NCI-H146 treated with DMSO at 0.1 percent for 48 hours (cell line): ENCODE results near the gene MPST.

Experiments
- DNase-seq: peaks from one replicate; lab custom pipeline; 2025; ENCODE audit not compliant: unreplicated experiment; lab: John Stamatoyannopoulos, UW

The MPST gene

DNA sequence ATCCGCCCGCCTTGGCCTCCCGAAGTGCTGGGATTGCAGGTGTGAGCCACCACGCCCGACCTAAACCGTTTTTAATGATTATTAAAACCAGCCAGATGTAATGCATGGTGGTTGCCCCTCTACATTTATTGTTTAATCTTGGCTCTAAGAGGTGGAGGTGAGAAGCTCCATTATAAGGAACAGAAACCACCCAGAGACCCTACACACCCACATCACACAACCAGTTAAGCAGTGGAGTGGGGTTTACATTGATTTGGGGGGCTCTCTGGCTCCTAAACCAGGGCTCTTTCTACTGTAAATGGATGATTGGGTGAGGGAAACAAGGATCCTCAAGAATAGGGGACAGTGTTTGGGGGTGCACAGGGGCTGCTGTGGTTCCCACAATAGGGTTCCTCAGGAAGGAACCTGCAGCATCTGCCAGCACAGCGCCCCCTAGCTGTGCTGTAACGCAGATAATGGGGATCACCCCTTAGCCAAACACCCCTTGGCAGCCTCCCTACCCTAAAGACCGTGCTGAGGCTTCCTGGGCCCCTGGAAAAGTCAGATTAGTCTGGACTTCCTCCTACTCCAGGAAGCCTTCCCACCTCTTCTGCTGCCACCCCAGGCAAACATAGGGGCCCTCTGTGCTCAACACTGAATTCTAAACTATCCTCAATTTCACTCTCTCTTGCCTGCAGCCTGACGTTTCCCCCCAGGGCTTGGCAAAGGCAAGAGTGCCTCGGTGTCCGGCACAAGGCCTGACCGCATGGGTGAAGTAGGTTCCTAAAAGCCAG lies 2.4 kb downstream of the MPST start:
- no peak for DNase-seq

DNA sequence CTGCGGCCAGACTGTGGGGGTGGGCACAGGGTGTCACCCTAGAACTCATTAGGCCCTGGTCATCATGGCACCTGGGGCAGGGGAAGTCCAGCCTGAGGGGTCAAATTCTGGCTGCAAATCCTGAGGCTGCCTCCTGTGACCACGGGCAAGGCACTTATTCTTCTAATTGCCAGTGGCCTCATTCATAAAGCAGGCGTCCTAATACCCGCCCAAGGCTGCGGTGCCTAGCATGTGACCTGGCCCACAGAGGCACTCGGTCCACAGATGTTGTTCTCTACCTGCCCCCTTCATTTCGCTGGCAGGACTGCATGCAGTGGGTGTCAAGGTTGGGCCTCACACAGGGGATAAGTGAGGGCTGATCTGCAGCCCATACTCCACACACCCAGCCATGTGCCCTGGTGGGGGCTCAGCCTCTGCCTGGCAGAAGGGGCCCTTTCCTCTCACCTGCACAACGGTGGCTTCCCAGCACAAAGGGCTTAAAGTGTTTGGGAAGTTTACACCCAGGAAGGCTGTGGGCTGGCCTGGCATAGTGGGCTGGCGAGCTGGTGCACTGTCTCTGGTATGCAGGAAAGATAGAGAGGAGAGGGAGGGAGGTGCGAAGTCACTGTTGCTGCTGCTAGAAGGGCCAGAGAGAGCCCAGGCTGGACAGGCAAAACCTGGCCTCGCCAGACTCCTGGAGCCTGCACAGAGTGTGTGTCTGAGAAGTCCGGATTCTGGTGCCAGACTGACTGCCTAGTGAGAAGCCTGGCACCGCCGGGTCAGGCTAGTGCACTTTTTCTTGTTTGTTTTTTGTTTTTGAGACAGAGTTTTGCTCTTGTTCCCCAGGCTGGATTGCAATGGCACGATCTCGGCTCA lies 3.2 kb downstream of the MPST start:
- DNase-seq = no peak

DNA sequence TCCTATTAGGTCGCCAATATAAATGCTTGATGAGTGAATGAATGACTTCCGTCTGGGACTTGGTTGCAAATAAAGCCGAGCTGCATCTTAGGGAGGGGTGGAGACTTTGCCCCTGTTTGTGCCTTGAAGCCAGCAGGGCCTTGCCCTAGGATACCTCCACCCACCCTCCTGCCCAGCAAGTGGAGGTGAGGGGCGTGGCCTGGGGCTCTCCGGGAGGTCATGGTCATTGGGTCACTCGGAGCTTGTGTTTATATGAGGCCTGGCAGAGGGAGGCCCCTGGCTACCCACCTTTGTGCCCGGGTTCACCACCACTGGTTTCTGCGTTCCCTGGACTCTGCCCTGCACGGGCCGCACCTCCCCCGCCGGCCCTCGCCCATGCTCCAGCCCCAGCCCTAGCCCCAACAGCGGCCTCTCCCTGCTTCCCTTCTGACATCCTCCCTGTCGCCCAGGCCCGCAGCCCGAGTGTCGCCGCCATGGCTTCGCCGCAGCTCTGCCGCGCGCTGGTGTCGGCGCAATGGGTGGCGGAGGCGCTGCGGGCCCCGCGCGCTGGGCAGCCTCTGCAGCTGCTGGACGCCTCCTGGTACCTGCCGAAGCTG lies 4.3 kb downstream of the MPST start:
- DNase-seq = no peak

DNA sequence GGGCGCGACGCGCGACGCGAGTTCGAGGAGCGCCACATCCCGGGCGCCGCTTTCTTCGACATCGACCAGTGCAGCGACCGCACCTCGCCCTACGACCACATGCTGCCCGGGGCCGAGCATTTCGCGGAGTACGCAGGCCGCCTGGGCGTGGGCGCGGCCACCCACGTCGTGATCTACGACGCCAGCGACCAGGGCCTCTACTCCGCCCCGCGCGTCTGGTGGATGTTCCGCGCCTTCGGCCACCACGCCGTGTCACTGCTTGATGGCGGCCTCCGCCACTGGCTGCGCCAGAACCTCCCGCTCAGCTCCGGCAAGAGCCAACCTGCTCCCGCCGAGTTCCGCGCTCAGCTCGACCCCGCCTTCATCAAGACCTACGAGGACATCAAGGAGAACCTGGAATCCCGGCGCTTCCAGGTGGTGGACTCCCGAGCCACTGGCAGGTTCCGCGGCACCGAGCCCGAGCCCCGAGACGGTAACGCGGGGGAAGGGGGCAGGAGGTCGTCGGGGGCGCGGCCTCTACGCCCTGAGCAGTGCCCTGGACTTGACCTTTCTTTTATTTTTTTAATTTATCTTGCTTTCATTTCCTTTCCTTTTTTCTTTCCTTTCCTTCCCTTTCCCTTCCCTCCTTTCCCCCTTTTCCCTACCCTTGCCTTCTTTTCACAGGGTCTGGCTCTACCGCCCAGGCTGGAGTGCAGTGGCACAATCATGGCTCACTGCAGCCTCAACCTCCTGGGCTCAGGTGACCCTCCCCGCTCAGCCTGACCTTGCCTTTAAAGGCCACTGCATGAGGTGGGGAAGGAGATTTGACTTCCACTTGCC lies 5.0 kb downstream of the MPST start:
- no peak for DNase-seq

DNA sequence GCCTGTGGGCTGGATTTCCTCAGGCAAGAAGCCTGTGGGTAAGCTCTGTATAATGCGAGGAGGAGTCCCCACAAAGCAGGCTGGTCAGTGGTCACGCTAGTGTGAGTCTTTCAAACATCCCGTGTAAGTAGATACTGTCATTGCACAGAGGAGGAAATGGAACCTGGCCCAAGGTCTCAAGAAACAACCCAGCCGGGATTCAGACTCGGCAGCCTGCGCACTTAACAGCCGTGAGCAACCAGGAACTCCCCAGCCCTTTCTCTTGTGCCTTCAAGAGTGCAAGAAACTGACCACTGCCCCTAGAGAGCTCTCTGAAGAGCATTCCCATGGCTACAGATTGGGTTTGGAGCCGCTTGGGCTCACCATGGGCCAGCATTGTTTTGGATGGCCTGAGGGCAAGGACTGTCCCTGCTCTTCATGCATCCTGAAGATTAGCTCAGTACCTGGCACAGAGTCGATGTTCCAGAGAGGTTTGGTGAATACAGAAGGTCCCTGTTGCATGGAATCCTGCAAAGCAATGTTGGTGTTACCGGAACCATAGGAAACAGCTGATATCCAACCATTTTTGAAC lies 6.0 kb downstream of the MPST start:
- no peak for DNase-seq

DNA sequence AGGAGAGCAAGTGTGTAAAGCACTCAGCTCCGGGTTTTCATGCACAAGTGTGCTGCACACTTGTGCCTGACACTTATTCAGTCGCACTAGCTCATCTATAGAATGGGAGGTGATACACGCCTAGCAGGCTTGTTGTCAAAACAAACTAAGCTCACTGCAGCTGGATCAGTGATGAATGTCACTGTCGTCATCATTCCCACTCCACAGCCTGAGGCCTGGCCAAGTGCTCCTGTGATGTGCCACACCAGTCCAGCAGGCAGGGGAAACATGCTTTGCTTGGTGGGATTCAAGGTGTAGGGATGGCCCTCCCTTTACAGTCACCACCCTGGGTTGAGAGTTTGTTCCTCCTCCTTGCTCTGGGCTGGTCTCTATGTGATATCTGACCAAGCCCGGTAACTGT lies 6.8 kb downstream of the MPST start:
- DNase-seq = no peak

DNA sequence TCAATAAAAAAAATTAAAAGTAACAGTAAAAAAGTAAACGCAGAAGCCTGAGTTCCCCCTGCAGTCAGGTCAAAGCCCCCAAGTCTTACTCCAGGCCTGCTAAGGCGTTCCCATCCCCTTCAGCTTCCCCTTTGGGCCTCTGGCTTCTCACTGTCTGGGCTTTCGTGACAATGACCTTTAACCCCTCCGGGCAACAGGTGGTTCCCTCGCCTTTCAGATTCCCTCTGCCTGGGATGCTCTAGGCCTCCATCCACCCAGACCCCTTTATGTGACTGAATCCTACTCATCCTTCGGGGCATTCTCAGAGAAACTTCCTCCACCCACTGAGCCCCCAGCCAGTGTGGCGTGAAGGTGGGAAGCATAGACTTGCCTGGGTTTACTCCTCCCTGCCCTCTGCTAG lies 8.0 kb downstream of the MPST start:
- no peak for DNase-seq

DNA sequence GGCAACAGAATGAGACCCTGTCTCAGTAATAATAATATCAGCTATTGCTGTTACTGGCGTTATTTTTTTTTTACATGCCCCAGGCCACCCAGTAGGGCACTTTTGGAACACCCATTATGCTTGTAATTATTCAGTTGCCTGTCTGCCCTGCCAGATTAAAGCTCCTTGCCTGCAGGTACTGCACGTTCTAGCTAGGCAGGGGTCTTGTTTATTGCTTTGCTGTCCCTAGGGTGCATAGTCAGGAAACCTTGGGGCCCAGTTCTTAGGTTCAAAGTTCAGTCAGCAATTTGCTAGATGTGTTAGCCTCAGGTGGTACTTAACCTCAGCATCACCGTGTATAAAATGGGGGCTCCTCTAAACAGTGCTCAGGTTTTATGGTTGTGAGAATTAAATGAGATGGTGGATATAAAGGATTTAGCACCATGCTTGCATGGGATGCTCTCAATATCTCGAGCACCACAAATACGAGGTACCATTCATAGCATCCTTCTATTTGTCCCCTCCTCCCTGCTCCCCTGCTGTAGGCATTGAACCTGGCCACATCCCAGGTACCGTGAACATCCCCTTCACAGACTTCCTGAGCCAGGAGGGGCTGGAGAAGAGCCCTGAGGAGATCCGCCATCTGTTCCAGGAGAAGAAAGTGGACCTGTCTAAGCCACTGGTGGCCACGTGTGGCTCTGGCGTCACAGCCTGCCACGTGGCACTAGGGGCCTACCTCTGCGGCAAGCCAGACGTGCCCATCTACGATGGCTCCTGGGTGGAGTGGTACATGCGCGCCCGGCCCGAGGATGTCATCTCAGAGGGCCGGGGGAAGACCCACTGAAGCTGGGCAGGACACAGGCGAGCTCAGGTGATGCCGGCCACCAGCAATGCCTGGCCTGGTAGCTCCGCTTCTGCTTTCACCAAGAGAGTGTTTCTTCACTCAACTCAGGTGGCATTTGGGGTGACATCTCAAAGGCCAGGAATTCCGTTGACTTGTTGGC lies 9.4 kb downstream of the MPST start:
- DNase-seq = no peak

DNA sequence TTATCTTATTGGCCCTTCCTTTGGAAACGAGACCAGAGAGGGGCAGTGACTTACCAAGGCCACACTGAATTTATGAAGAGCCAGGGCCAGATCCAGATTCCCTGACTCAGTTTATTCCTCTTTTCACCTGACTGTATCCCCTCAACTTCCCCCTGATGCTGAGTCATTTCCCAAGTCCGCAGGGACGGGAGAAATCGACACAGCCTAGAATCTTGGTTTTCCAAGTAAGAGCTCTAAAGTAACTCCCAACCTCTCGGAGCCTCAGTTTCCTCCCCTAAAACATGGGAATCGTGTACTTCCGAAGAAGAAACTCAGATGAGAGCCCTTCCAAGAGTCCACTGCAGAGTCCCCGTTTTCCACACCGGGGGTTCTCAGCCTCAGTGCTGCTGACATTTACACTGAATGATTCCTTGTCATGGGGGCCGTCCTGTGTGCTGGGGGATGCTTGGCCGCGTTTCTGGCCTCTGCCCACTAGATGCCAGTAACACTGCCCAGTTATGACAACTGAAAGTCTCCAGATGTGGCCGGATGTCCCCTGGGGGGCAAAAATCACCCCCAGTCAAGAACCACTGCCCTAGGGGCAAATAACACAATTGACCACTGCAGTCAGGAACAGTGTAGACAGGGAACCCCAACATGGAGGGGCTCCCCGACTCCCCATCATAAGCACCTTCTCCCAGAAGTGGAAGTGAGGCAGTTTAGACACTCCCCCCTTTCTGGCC lies 11.2 kb downstream of the MPST start:
- DNase-seq = no peak

DNA sequence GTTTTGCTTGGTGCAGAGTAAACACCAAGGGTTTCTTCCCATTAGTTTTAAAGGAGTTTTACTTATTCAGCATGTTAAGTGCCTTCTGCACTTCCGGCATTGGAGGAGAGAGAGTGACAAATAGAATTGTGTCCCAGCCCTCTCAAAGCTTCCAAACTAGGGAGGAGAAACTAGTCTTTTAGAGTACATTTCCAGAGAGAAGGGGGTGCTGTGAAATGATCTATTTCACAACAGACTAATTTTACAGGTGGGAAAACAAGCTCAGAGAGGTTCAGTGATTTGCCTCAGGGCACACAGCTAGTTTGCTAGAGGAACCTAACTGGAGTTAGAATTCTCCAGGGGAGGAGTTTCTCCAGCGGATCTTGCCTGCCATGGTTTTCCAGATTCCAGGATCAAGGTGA lies 12.6 kb downstream of the MPST start:
- DNase-seq = no peak

DNA sequence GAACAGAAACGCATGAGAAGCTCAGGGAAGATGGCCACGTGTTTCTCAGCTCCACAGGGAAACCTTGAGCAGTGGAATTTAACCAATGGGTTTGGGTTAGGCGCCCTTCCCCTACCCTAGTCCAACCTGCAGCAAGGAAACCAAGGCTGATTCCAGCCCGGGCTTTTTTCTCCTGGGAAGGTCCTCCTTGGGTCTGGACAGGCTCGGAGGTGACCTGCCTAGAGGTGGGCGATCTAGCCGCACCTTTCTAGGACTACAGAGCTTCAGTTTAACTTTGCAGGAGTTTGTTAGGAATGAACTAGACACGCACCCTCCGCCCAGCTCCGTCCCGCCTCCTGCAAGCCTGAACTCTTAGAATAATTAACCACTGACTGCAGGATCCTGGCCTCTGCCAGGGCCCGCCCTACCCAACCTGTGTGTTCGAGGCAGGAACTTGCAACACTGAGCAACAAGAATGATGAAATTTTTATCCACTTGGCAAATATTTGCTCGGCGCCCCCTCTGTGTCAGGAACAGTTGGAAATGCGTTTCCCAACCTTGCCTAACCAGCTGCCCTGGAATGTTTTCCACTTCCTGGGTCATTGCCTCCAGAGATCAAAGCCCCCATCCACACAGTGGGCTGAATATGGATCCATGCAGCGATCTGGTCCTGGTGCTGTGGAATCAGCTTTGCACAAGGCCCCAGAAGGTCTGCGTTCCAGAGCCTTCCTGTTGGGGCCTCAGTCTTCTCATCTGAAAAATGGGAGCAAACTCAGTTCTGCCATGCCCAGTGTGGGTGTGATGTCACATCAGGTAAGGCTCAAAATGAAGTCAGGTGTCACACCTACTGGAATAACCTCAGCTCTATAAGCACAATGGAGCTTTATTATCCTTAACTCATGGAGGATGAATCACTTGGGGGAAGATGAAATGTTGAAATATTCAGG lies 13.3 kb downstream of the MPST start:
- no peak for DNase-seq

DNA sequence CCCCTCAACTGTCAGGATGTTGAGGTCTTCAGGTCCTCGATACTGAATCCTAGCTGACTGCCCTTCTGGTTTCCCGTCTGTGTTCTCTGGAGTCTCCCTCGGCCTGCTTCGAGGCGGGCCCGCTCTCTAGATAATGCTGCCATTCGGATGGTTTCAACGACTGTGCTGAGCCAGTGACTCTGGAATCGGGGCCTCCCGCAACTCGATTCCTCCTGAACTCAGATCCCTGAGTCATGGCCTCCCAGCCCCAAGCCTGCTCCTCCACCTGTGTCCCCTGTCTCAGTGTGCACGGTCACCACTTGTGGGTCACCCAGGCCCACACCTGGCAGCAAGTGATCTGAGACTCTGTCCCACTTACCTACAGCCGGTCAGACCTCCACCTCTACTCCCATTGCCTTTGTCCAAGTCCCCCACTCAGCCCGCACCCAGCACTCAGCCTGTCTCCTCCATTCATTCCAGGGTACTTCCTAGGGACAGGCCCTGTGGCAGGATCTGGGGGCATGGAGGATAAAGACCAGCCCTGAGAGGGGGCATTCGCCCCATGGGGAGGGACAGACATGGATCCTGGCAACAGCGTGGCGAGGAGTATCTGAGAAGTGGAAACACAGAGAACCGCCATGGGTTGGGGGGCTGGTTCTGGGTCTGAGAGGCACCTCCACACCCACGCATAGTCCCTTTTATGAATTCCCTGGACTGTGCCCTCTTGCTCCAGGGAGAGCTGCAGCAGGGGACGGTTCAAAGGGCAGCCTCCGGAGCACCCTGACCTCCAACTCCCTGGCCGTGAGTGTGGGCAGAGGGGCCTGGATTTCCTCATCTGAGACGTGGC lies 14.3 kb downstream of the MPST start:
- DNase-seq = no peak

DNA sequence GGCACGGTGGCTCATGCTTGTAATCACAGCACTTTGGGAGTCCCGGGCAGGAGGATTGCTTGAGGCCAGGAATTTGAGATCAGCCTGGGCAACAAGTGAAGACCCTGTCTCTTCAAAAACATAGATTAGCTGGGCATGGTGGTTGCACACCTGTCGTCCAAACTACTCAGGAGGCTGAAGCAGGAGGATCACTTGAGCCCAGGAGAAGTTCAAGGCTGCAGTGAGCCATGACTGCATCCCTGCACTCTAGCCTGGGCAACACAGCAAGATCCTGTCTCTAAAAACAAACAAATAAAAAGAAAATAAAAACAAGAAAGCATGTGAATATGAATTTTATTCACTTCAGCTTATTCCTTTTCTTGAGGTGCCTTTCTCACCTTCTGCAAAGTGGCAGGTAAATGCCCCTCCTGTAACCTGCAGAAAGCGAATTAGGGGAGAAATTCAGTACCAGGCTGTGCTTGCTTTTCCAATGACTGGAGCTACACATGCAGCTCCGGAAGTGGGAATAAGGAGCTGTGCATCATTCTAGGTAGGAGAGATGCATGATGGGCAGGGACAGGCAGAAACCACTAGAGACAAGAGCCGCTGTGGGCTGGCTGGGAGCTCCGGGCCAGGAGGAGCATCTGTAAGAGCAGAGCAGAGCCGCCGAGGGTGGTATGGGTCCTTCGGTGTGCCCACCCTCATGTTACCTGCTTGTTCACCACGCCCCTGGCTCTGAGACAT lies 17.3 kb downstream of the MPST start:
- DNase-seq = no peak

DNA sequence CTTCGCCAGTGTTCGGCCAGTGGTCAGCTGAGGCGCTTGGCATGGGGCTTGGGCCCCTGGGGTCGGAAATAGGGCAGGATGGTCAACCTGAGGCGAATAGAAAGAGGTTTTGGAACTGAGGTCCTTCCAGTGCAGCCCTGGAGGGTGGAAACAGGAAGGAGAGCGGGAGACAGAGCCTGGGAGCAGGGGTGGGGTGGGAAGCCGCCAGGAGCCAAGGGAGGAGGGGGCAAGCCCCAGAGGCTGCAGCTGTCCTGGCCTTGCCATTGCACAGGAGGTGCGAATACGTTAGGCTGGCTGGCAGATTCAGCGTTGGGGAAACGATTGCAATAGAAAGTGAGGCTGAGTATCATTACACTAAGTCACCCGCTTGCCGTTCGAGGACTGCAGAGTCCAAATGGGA lies 18.1 kb downstream of the MPST start:
- no peak for DNase-seq

DNA sequence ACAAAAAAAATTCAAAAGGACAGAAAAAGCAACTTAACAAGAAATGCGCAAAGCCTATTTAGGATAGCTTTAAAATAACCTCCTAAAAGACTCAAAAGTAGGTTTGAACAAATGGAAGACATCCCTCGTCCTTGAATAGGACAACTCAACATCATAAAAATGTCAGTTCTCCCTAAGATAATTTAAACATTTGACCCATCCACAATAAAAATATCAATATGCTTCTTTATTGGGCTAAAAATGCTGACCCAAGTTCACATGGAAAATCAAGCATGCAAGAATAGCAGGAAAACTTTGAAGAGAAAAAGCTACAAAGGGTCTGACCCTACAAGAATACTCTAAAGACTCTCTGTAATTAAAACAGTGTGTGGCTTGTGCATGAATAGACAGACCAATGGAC lies 19.9 kb downstream of the MPST start:
- no peak for DNase-seq

DNA sequence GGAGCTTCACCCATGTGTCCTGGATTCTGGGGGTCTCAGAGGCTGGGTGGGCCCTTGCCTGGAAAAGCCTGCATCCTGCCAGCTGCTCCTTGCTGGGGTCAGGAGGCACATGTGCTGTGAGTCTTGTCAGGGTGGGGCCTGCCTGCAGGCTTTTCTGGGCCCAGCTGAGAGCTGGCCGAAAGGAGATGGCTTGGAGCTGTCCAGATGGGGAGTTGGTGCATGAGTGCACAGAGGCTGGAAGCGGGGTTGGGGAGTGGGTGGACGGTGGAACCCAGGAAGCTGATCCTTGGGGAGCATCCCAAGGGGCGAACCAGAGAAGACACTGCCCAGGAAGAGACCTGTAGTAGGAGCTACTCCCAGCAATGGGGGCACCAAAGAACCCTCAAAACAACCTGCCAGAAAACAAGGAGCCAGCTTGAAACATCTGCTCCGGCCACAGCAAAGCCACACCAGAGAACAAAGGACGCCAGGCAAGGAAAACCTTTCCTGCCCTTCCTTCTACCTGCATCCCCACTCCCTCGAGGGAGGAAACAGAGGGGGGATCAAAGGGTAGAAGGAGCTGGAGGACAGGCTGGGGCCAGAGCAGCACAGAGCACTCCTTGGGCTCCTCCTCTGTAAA lies 23.8 kb downstream of the MPST start:
- DNase-seq = no peak
